Measurements from ENCODE around the gene INKA2. TPM values are rescaled to one million over a fixed set of nuclear protein-coding genes. Genes with fewer than 3 reads are reported as not detected.
"Not testable (repeated sequence)": the region's sequence is repeated elsewhere in the genome, so short reads cannot be mapped to it uniquely, and the experiment has no call there.

The INKA2 gene
- total RNA-seq, 1 donor from 2014 or later, result 4.5 TPM

DNA sequence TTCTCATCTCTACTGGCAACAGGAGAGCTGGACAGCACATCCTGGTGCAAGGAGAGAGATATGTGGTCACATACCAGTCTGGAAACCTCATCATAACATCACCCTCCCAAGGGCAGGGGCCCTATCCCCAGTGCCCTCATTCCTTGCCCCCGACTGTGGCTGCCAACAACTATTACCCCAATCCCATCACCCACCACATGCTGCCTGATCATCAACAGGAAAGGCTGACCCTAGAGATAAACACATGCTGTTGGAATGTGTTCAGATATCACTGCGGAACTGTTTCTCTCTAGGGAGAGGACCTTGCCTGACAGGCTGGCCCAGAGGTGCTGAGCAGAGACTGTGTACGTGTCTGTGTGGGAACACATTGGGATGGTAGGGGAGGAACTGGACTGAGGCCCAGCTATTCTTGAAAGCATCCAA lies 4.5 kb upstream of the INKA2 start:
- DNase-seq (ENCODE audit: low read depth) (no peak), FAIRE-seq (no peak)
- Histone ChIP-seq H3K4me3 (ENCODE audit: low read depth, low read length) (no peak overlapping the region), H3K27me3 (ENCODE audit: control insufficient read depth, insufficient read depth, low read length) (no peaks in the 10 kb centered on the region), H3K36me3 (ENCODE audit: control insufficient read depth, insufficient read depth, low read length) (no peaks in the 10 kb centered on the region)
- TF ChIP-seq, protein P1, sequence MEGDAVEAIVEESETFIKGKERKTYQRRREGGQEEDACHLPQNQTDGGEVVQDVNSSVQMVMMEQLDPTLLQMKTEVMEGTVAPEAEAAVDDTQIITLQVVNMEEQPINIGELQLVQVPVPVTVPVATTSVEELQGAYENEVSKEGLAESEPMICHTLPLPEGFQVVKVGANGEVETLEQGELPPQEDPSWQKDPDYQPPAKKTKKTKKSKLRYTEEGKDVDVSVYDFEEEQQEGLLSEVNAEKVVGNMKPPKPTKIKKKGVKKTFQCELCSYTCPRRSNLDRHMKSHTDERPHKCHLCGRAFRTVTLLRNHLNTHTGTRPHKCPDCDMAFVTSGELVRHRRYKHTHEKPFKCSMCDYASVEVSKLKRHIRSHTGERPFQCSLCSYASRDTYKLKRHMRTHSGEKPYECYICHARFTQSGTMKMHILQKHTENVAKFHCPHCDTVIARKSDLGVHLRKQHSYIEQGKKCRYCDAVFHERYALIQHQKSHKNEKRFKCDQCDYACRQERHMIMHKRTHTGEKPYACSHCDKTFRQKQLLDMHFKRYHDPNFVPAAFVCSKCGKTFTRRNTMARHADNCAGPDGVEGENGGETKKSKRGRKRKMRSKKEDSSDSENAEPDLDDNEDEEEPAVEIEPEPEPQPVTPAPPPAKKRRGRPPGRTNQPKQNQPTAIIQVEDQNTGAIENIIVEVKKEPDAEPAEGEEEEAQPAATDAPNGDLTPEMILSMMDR (IDR thresholded peaks at IDR 0.05; ENCODE audit: insufficient read depth, low read length, severe bottlenecking), result no peak

DNA sequence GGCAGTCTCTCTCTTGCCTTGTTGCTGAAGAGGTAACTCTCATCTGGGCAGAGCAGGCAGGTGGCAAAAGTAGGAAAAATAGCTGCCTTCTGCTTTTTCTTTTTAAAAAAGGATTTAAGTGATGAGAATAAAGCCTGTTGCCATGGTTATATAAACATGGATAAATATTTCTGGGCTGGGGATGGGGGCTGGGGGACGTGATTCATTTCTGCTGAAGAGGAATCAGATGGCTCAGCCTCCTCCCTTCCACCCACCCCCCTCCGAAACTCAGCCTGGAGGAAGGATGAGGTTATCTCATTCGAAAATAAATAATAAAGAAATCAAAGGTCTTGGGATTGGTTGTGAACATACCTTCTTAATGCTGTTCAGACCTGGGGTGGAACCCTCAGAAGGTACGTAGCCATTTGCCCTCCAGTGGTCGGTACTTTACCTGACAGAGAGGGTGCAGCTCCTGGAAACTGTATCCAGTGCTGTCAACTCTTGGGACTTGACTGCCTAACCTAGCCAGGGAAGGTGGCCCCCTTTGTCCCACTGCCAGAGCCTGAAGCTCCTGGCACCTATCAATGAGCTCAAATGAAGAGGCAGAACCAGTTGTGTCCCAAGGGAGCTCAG lies 3.8 kb upstream of the INKA2 start:
- H3K4me3 ChIP-seq (ENCODE audit: low read depth, low read length), result no peak overlapping the region
- TF ChIP-seq, protein P1 (IDR thresholded peaks at IDR 0.05; ENCODE audit: insufficient read depth, low read length, severe bottlenecking), result no peak
- H3K36me3 ChIP-seq (ENCODE audit: control insufficient read depth, insufficient read depth, low read length), result no peaks in the 10 kb centered on the region
- no peaks in the 10 kb centered on the region for H3K27me3 ChIP-seq (ENCODE audit: control insufficient read depth, insufficient read depth, low read length)
- FAIRE-seq (no peak), DNase-seq (ENCODE audit: low read depth) (no peak)

DNA sequence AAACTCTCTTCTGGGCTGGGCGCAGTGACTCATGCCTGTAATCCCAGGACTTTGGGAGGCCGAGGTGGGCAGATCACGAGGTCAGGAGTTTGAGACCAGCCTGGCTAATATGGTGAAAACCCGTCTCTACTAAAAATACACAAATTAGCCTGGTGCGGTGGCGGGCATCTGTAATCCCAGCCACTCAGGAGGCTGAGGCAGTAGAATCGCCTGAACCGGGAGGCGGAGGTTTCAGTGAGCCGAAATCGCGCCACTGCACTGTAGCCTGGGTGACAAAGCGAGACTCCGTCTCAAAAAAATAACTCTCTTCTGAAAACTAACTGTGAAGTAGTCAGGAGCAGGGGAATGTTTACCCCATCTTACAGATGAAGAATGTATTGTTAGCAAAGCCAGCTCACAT lies 3.1 kb upstream of the INKA2 start:
- DNase-seq (ENCODE audit: low read depth); FAIRE-seq; H3K36me3 ChIP-seq (ENCODE audit: control insufficient read depth, insufficient read depth, low read length); H3K27me3 ChIP-seq (ENCODE audit: control insufficient read depth, insufficient read depth, low read length); H3K4me3 ChIP-seq (ENCODE audit: low read depth, low read length): not testable (repeated sequence)

DNA sequence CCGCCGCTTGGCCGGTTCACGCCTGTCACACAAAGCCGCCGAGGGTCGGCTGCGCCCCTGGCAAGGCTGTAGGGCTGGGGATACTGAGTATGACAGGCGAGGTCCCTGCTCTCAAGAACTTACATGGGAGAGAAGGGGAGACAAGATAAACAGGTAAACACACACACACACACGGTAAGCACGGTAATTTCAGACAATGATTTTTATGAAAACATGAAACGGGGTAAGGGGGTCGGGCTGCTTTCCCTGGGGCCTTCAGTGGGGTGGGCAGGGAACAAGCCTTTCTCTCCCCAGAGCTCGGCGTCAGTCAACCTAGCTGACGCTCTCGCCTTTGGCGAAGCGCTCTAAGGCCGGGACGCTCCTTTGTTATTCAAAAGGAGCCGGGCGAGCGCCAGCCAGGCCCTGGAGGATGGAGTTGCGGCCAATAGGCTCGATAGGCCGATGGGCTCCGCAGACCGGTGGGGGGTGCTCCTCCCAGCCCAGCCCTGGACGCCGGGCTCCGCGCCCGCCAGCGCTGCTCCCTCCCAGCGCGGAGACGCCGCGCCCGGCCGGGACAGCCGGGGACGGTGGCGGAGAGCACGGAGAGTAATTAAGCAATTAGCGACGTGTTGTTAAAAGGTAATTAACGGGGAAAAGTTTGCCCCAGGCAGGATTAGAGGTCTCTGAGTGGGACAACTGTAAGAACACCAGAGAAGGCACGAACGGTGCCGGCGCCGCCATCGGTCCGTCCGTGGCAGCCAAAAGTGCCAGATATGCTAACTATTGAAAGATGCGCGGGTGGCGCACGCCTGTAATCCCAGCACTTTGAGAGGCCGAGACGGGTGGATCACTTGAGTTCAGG lies 950 bp upstream of the INKA2 start:
- H3K4me3 ChIP-seq (ENCODE audit: low read depth, low read length), result peak overlapping the region; percentile 70
- FAIRE-seq (no peak), DNase-seq (ENCODE audit: low read depth) (peak; percentile 56)
- peaks cover 8% of the 10 kb centered on the region for H3K36me3 ChIP-seq (ENCODE audit: control insufficient read depth, insufficient read depth, low read length)
- H3K27me3 ChIP-seq (ENCODE audit: control insufficient read depth, insufficient read depth, low read length), result no peaks in the 10 kb centered on the region
- TF ChIP-seq, protein P1 (IDR thresholded peaks at IDR 0.05; ENCODE audit: insufficient read depth, low read length, severe bottlenecking), result peak; percentile 5

DNA sequence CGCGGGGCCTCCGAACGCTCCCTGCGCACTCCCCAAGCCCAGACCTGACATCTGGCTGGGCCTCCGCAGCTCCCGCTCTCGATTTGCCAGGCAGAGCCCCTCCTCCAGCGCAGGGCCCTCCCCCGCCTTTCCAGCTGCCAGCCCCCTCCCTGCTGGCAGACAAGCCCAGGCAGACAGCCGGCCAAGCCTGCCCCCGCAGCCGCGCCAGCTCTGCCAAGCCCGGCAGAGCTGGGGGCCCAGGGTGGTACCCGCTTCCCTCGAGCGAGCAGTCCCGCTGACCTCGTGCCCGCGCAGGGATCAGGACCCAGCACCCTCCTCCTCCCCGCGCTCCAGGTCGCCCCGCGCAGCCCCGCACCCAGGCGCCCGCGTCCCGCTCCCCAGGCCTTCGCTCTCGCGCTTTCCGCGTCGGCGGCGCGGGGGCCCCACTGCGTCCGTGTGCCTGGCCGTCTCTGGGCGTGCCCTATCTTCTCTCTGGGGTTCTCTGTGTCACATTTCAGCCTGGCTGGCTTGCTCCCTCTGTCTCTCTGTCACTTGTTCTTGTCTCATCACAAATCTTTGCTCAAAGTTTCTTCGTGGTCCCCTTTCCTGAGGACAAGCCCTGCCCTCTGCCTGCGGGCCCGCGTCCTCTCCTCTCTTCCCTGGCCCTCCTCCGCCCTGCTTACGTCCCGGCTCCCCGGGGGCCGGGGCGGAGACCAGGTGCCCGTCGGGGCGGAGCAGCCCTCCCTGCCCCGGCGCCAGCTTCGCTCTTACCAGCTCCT lies 580 bp downstream of the INKA2 start:
- FAIRE-seq, result no peak
- Histone ChIP-seq H3K36me3 (ENCODE audit: control insufficient read depth, insufficient read depth, low read length) (peaks cover 8% of the 10 kb centered on the region), H3K4me3 (ENCODE audit: low read depth, low read length) (peak overlapping the region; percentile 70), H3K27me3 (ENCODE audit: control insufficient read depth, insufficient read depth, low read length) (no peaks in the 10 kb centered on the region)
- peak; percentile 81 for DNase-seq (ENCODE audit: low read depth)
- TF ChIP-seq, protein P1 (IDR thresholded peaks at IDR 0.05; ENCODE audit: insufficient read depth, low read length, severe bottlenecking), result peak; percentile 4

DNA sequence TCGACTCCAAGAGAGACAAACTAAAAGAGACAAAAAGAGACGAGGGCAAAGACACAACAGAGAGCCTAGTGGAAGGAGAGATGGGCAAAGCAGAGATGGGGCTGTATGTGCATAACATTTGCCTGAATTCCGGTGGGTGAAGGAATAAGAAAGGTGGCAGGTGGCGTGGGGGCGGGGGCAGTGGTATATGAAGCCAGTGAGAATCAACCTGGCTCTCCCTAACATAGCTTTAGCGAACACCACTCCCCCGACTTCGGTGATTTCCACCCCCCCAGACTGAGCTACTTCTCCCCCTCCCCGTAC lies 1.1 kb downstream of the INKA2 start:
- H3K4me3 ChIP-seq (ENCODE audit: low read depth, low read length), result peak overlapping the region; percentile 70
- H3K36me3 ChIP-seq (ENCODE audit: control insufficient read depth, insufficient read depth, low read length), result peaks cover 8% of the 10 kb centered on the region
- DNase-seq (ENCODE audit: low read depth) (no peak), FAIRE-seq (no peak)
- no peaks in the 10 kb centered on the region for H3K27me3 ChIP-seq (ENCODE audit: control insufficient read depth, insufficient read depth, low read length)
- TF ChIP-seq, protein P1 (IDR thresholded peaks at IDR 0.05; ENCODE audit: insufficient read depth, low read length, severe bottlenecking), result no peak
